Ovary (tissue), 9 donors: Measurements from ENCODE around the gene TYW1B. TPM values are rescaled to one million over a fixed set of nuclear protein-coding genes. Genes with fewer than 3 reads are reported as not detected.
"Not testable (repeated sequence)": the region's sequence is repeated elsewhere in the genome, so short reads cannot be mapped to it uniquely, and the experiment has no call there.

ENCODE experiments used
- DNase-seq, 5 donors: peaks; one replicate each; pipeline ENCODE4 v3.0.0-alpha.2; 2019 to 2020
- H3K27ac ChIP-seq, 2 donors: fragments of 200-600 bp; one replicate each; pipeline versions ENCODE4 v1.5.1 to v1.8.0; 2019 to 2022
- H3K27me3 ChIP-seq: fragments of 200-600 bp; one replicate; pipeline ENCODE4 v1.8.0; 2022
- H3K36me3 ChIP-seq: fragments of 200-600 bp; sonication (generic); one replicate; pipeline ENCODE4 v1.5.1; 2019
- H3K4me1 ChIP-seq: one replicate; pipeline ENCODE4 v1.8.1; 2013; ENCODE audit warnings: mild to moderate bottlenecking, moderate library complexity; ENCODE audit not compliant: insufficient read depth
- H3K4me3 ChIP-seq: fragments of 200-600 bp; sonication (generic); one replicate; pipeline ENCODE4 v1.5.1; 2017
- H3K9me3 ChIP-seq, 2 donors: fragments of 200-600 bp in 1 of 2; sonication (generic) in 1 of 2; one replicate each; pipeline versions ENCODE4 v1.5.1 to v1.8.1; 2013 to 2019; ENCODE audit warnings: mild to moderate bottlenecking in 1 of 2, moderate library complexity in 1 of 2
- EP300 ChIP-seq: sonication (generic); formaldehyde crosslinking; IDR thresholded peaks from one replicate; pipeline ENCODE4 v1.6.1; 2017; ENCODE audit warnings: antibody characterized with exemption
- POLR2A ChIP-seq: fragments of 450-650 bp; IDR thresholded peaks from one replicate; pipeline ENCODE4 v1.6.1; 2017; ENCODE audit warnings: antibody characterized with exemption, mild to moderate bottlenecking, moderate library complexity
- WGBS, 3 donors: extraction: QIAGEN DNeasy Blood & Tissue Kit in 1 of 3; methylation state at CpG; one replicate each; pipeline versions ENCODE4 v1.1.5 to v1.1.7; 2013 to 2017; 5-methylcytosine and 5-hydroxymethylcytosine counted together
- intact Hi-C, 4 donors: fragments of 100-400 bp; cut with DNase I; formaldehyde crosslinking; loops; one replicate each; pipeline versions ENCODE4 v1.11.0 to v1.15.1; 2022 to 2023
- polyA plus RNA-seq, 2 donors: library from polyadenylated mRNA; stranded (reverse); fragments of 200-250 nt in 1 of 2; fragments of 350-450 nt in 1 of 2; fragmentation: Illumina TruSeq in 1 of 2; extraction: RNeasy Lipid Tissue Mini Kit (QIAGEN cat#74804) in 1 of 2; gene quantifications; one replicate each; pipeline ENCODE4 v1.2.3, GENCODE V29; 2013 to 2014
- total RNA-seq, 7 donors: library from RNA; depleted of rRNA in 2 of 7; stranded (reverse); fragments of >200 nt in 2 of 7; fragmentation: NEBNext Ultra II Directional in 3 of 7; extraction: Animal tissue kit (Norgen Biotek cat#: 25700) in 3 of 7; gene quantifications; one replicate each; pipeline versions ENCODE4 v1.1.0 to v1.2.4, GENCODE V29; 2016 to 2023
- donor health status: DM: no; HTN: no; CAD: no; lungs with moderate emphysema.
- donor health status: DM: no; HTN: no; CAD: no.
- donor health status: Bipolar disorder and iron deficiency.
- donor health status: DM: yes; HTN: yes; CAD: no.
- donor health status: DM: no; HTN: no; CAD: no.
- donor health status: DM: yes; HTN: yes; CAD: no.

The TYW1B gene
- total and polyA plus RNA-seq, 9 donors = 2.5 to 7.6 (median 3.0) TPM

DNA sequence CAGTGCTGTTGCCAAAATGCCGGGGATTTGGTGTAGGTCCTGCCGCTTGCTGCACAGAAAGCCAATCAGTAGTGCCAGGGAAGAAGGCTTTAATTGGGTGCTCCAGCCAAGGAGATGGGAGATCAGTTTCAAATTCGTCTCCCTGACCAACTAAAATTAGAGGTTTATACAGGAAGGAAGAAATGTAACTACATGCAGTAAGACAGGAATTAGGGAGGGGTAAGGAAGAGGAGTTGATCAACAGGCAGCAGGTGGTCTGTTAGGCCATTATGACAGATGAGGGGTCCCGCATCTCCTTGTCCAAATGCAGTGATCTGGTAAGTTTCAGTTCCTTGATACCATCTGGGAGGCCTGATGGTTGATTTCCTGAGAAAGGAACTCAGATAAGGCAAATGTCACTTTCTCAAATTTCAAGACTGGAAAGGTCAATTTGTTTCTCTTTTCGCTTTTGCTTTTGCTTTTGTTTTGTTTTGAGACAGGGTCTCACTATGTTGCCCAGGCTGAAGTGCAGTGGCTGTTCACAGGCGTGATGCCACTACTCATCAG is 13.0 kb upstream of the TYW1B start:
- H3K27ac ChIP-seq, DNase-seq, H3K9me3 ChIP-seq, H3K27me3 ChIP-seq, intact Hi-C loops, H3K36me3 ChIP-seq, H3K4me1 ChIP-seq, H3K4me3 ChIP-seq: not testable (repeated sequence)
- 93 to 94% (median 94%) methylated on average over 6 of the region's 6 CpGs for WGBS, 3 donors

DNA sequence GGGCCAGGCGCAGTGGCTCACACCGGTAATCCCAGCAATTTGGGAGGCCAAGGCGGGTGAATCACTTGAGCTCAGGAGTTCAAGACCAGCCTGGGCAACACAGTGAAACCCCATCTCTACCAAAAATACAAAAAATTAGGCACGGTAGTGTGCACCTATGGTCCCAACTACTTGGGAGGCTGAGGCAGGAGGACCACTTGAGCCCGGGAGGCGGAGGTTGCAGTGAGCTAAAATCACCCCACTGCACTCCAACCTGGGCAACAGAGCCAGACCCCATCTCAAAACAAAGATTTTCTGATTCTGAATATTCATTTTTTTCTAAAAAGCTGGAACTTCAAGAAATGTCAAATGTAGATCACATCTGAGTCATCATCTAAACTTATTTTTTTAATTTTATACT is 10.3 kb upstream of the TYW1B start:
- H3K36me3 ChIP-seq, DNase-seq, H3K4me3 ChIP-seq, intact Hi-C loops, H3K9me3 ChIP-seq, H3K27me3 ChIP-seq, H3K27ac ChIP-seq, H3K4me1 ChIP-seq: not testable (repeated sequence)
- WGBS, 3 donors = 92 to 94% (median 93%) methylated on average over 6 of the region's 6 CpGs

DNA sequence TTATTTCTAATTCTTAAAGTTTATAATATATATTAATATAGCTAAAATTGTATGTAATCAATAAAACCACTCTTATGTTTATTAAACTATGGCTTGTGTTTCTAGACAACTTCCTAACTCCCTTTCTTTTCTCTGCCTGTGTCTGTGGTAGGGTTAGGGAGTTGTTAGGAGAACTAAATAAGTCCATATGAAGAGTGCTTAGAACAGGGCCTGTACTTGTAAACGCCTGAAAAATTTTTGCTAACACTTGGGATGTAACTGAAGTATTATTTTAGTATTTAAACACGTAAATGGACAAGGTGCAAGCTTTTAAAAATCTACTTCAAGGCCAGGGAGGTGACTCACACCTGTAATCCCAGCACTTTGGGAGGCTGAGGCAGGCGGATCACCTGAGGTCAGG is 9.3 kb upstream of the TYW1B start:
- H3K27me3 ChIP-seq, H3K4me3 ChIP-seq, intact Hi-C loops, H3K36me3 ChIP-seq, H3K4me1 ChIP-seq, H3K27ac ChIP-seq, H3K9me3 ChIP-seq, DNase-seq: not testable (repeated sequence)
- WGBS, 3 donors = 86 to 89% (median 86%) methylated on average over 3 of the region's 3 CpGs

DNA sequence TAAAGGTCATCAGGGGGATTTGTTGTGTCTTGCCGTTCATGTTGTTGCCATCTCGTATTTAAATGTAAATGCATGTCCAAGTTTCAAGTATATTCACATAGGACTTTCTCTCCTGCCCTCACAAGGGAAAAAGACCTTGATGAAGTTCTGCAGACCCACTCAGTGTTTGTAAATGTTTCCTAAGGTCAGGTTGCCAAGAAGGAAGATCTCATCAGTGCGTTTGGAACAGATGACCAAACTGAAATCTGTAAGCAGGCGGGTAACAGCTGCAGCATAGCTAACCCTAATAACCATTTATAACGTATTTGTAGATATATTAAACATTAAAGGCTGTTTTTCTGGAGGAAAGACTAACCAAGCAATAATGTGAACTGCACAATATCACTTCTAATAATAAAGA is 2.6 kb upstream of the TYW1B start:
- intact Hi-C loops, H3K4me1 ChIP-seq, DNase-seq, H3K9me3 ChIP-seq, H3K36me3 ChIP-seq, H3K27me3 ChIP-seq: not testable (repeated sequence)
- peak overlapping the region in 1 of 2 donors; percentile 90 for H3K27ac ChIP-seq
- 11 to 22% (median 18%) methylated on average over 5 of the region's 5 CpGs for WGBS, 3 donors
- H3K4me3 ChIP-seq = peak overlapping the region; percentile 93

DNA sequence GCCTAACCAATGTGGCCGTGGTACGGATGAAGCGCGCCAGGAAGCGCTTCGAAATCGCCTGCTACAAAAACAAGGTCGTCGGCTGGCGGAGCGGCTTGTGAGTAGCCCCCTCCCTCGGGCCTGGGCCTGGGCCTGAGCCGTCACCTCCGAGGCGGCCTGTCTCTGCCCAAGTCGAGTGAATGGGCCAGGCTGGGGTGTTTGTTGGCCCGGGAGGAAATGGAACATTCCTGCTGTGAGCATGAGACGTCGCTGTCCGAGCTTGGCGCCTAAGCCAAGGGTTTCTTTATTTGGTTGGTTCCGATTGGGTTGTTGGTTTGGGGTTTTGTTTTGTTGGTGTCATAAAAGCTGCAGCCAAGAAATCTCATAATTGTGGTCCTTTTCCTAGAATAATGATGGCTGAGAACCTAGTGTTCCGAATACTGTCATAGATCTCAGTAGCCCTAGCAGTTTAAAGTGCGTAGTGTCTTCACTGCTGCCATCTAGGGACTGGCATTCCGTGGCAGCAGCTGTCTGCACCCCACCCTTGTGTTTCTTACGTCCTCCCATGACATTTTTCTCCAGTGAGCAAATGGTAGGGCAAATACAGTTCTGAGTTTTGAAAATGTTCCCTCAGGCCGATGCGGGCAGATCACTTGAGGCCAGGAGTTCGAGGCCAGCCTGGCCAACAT is 1.8 kb upstream of the TYW1B start:
- H3K4me1 ChIP-seq, intact Hi-C loops, H3K9me3 ChIP-seq, H3K36me3 ChIP-seq, H3K27me3 ChIP-seq: not testable (repeated sequence)
- DNase-seq = peak; percentile 42 to 60 (median 55)
- peak overlapping the region; percentile 78 to 90 for H3K27ac ChIP-seq
- peak overlapping the region; percentile 93 for H3K4me3 ChIP-seq
- peak; percentile 43 for TF ChIP-seq EP300
- TF ChIP-seq POLR2A = peak; percentile 23
- 0 to 1% (median 0%) methylated on average over 27 to 29 of the region's 29 CpGs for WGBS, 3 donors

DNA sequence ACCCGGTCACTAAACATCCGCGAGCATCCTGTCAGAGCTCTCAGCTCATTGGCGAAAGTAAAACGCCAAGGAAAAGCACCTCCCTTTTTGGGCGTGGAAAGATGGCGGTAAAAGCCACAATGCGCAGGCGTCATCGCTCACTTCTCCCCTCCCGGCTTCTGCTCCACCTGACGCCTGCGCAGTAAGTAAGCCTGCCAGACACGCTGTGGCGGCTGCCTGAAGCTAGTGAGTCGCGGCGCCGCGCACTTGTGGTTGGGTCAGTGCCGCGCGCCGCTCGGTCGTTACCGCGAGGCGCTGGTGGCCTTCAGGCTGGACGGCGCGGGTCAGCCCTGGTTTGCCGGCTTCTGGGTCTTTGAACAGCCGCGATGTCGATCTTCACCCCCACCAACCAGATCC is 1.3 kb upstream of the TYW1B start:
- H3K9me3 ChIP-seq, H3K4me1 ChIP-seq, H3K36me3 ChIP-seq, intact Hi-C loops, H3K27me3 ChIP-seq: not testable (repeated sequence)
- DNase-seq = peak; percentile 94 to 97 (median 95)
- WGBS, 3 donors = 0 to 1% (median 0%) methylated on average over 16 to 36 of the region's 36 CpGs
- TF ChIP-seq POLR2A = peak; percentile 96
- peak overlapping the region; percentile 78 to 90 for H3K27ac ChIP-seq
- peak overlapping the region; percentile 93 for H3K4me3 ChIP-seq

DNA sequence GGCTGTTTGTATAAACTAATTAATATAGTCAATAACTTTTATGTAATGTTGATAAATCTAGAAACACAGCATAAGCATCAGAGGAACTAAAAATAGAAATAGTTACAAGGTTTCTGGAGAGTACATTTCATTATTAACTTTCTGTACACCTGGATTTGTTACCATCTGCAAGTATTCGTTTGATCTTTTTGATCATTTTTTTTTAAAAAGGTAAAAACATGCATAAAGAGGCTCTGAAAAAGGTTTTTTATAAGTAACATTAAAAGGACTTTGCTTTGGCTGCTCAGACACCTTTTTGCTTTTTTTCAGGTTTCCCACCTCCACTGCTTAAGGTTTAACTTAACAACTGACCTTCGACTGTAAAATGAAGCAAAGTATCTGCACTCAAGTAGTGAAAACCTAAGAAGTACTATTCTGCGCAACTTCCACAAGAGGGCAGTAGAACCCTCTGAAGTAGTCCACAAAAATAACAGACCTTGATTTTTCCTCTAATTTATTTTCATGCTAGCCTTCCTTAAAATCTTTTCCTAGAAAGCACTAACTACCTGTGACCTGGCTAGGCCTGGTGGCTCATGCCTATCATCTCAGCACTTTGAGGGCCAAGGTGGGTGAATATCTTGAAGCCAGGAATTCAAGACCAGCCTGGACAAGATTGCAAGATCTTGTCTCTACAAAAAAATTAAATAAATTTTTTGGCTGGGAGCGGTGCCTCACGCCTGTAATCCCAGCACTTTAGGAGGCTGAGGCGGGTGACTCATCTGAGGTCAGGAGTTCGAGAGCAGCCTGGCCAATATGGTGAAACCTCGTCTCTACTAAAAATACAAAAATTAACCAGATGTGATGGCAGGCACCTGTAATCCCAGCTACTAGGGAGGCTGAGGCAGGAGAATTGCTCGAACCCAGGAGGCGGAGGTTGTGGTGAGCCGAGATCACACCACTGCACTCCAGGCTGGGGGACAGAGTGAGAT is 4.0 kb downstream of the TYW1B start:
- H3K36me3 ChIP-seq, H3K4me1 ChIP-seq, H3K9me3 ChIP-seq, H3K27me3 ChIP-seq, H3K4me3 ChIP-seq, intact Hi-C loops: not testable (repeated sequence)
- 34 to 38% (median 37%) methylated on average over 10 to 11 of the region's 11 CpGs for WGBS, 3 donors
- DNase-seq = peak in 3 of 5 donors; percentile 24 to 52 (median 44)
- peak overlapping the region in 1 of 2 donors; percentile 4 for H3K27ac ChIP-seq

DNA sequence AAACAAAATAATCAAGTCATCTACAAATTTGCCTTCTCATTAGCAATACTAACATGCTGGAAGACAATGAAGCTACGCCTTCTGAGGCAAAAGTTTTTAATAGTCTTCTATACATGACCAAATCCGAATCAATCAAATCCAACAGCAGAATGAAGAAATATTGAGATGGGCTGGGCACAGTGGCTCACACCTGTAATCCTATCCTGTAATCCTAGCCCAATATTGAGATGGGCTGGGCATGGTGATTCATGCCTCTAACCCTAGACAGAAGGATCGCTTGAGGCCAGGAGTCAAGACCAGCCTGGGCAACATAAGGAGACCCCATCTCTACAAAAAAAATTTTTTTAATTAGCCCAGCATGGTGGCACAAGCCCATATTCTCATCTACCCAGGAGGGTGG is 5.5 kb downstream of the TYW1B start:
- DNase-seq, H3K27me3 ChIP-seq, H3K9me3 ChIP-seq, H3K4me1 ChIP-seq, H3K4me3 ChIP-seq, H3K27ac ChIP-seq, intact Hi-C loops, H3K36me3 ChIP-seq: not testable (repeated sequence)
- 95 to 97% (median 96%) methylated on average over 3 of the region's 3 CpGs for WGBS, 3 donors

DNA sequence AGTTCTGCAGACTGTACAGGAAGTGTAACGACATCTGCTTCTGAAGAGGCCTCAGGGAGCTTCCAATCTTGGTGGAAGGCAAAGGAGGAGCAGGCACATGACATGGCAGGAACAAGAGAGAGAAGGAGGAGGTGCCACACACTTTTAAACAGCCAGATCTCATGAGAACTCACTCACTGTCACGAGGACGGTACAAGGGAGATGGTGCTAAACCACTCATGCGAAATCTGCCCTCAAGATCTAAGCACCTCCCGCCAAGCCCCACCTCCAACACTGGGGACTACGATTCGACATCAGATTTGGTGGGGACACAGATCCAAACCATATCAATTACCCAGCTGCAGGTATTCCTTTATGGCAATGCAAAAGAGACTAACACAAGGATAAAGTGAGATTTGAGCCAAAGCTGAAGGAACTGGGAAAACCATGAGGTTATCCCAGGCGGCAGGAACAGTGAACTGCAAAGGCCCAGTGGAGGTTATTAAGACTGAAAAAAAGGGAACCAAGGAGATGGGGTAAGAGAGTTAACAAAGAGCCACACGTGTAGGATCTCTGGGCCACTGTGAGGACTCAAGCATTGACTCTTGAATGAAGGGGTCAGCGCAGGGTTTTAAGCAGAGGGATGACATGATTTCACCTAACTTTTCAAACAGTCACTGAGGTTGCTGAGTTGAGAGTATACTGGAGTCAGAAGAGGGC is 9.2 kb downstream of the TYW1B start:
- H3K9me3 ChIP-seq, H3K27me3 ChIP-seq, H3K4me3 ChIP-seq, intact Hi-C loops, H3K27ac ChIP-seq, H3K36me3 ChIP-seq, DNase-seq, H3K4me1 ChIP-seq: not testable (repeated sequence)
- WGBS, 3 donors = 91 to 97% (median 92%) methylated on average over 10 of the region's 10 CpGs

DNA sequence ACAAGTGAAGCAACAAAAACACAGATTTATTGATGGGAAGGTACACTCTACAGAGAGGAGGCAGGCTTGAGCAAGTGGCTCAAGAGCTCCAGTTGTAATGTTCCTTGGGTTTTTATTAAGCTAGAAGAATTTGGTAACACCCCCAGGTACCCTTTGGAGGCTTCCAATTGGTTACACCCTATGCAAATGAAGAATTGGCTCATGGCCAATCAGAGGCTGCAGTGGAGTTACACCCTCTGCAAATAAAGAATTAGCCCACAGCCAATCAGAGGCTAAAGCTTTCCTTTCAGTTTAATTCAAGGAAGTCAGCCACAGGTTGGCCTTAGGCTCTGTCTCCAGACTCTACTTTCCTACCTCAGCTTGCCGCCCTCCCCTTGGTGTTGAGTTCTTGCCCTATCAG is 10.3 kb downstream of the TYW1B start:
- H3K4me3 ChIP-seq, H3K4me1 ChIP-seq, H3K27me3 ChIP-seq, H3K9me3 ChIP-seq, H3K27ac ChIP-seq, intact Hi-C loops, H3K36me3 ChIP-seq, DNase-seq: not testable (repeated sequence)
- 96 to 100% (median 100%) methylated on average over 1 of the region's 1 CpG for WGBS, 3 donors
